Heart left ventricle (tissue), 16 donors: ENCODE data around the gene QPCTL. TPM values are rescaled to one million over a fixed set of nuclear protein-coding genes. Genes with fewer than 3 reads are reported as not detected.

Experiments
- ATAC-seq, 4 donors: fragments of 200-7000 bp; cut with Tn5 transposase; one replicate each; pipeline ENCODE4 v1.9.1; 2020 to 2022; ENCODE audit warnings: moderate library complexity in 4 of 4, mild to moderate bottlenecking in 3 of 4, moderate number of reproducible peaks in 1 of 4
- DNase-seq, 5 donors: peaks; one replicate each; pipeline ENCODE4 v3.0.0-alpha.2; 2020
- H3K27ac ChIP-seq, 12 donors: fragments of 200-600 bp; sonication (generic) in 4 of 12; one replicate each; pipeline versions ENCODE4 v1.5.0 to v1.8.0; 2016 to 2022; ENCODE audit warnings: mild to moderate bottlenecking in 2 of 12
- H3K27me3 ChIP-seq, 9 donors: fragments of 200-600 bp; sonication (generic) in 2 of 9; one replicate each; pipeline versions ENCODE4 v1.5.1 to v1.8.0; 2016 to 2022; ENCODE audit warnings: mild to moderate bottlenecking in 3 of 9
- H3K36me3 ChIP-seq, 9 donors: fragments of 200-600 bp; sonication (generic) in 2 of 9; one replicate each; pipeline versions ENCODE4 v1.5.0 to v1.8.0; 2018 to 2022; ENCODE audit warnings: mild to moderate bottlenecking in 2 of 9
- H3K4me1 ChIP-seq, 12 donors: fragments of 200-600 bp; sonication (generic) in 4 of 12; one replicate each; pipeline versions ENCODE4 v1.5.0 to v1.8.0; 2016 to 2022; ENCODE audit warnings: mild to moderate bottlenecking in 3 of 12
- H3K4me3 ChIP-seq, 12 donors: fragments of 200-600 bp; sonication (generic) in 4 of 12; one replicate each; pipeline versions ENCODE4 v1.5.0 to v1.8.0; 2017 to 2022; ENCODE audit warnings: mild to moderate bottlenecking in 9 of 12, moderate library complexity in 4 of 12
- H3K9me3 ChIP-seq, 12 donors: fragments of 200-600 bp; sonication (generic) in 4 of 12; one replicate each; pipeline versions ENCODE4 v1.5.0 to v1.8.0; 2016 to 2022; ENCODE audit warnings: mild to moderate bottlenecking in 1 of 12
- POLR2A ChIP-seq, 2 donors: fragments of 450-650 bp; IDR thresholded peaks; one replicate each; pipeline ENCODE4 v1.6.1; 2017; ENCODE audit warnings: antibody characterized with exemption in 2 of 2, mild to moderate bottlenecking in 2 of 2, moderate library complexity in 2 of 2
- WGBS, 4 donors: extraction: QIAGEN DNeasy Blood & Tissue Kit in 2 of 4; methylation state at CpG; one replicate each; pipeline versions ENCODE4 v1.1.5 to v1.1.7; 2013 to 2018; 5-methylcytosine and 5-hydroxymethylcytosine counted together
- intact Hi-C, 10 donors: fragments of 100-400 bp; cut with DNase I; formaldehyde crosslinking; loops; one replicate each; pipeline versions ENCODE4 v1.11.1 to v1.14.2; 2022
- polyA plus RNA-seq, 2 donors: library from polyadenylated mRNA; stranded (reverse); fragments of 200-250 nt; gene quantifications; one replicate each; pipeline ENCODE4 v1.2.3, GENCODE V29; 2013
- total RNA-seq, 9 donors: library from RNA; depleted of rRNA in 2 of 9; stranded (reverse); fragments of >200 nt in 2 of 9; fragmentation: NEBNext Ultra II Directional in 3 of 9; extraction: Animal tissue kit (Norgen Biotek cat#: 25700) in 3 of 9; gene quantifications; one replicate each; pipeline versions ENCODE4 v1.1.0 to v1.2.4, GENCODE V29; 2016 to 2023
- TF ChIP-seq, protein P1 (sequence below), 12 donors: fragments of 200-600 bp; sonication (generic) in 4 of 12; IDR thresholded peaks; one replicate each; pipeline versions ENCODE4 v1.5.0 to v1.8.0; 2018 to 2022; ENCODE audit warnings: antibody characterized with exemption in 12 of 12, mild to moderate bottlenecking in 5 of 12
- donor health status: ischemic (EF 13 %, LVEDD 7.1; RV severe dilation, severe dysfunction).
- donor health status: healthy with polysubstance abuse.
- donor health status: DM: no; HTN: yes; CAD: no.
- donor health status: DM: no; HTN: no; CAD: no.
- donor health status: ischemic (EF 25% LVEDD 6.9; RV normal size, moderate dysfunction).
- donor health status: ischemic (EF 25% LVEDD 5.7; RV mildly dilated, moderate dysfunction).
- donor health status: healthy.
- donor health status: DM: yes; HTN: yes; CAD: no.
- donor health status: ischemic (EF 35%, LVEDD 5.7; RV mildly dilated, moderate dysfunction).
- donor health status: nonischemic (EF 11% LVEDD 7.7; RV severe dilation, severe dysfunction).
- donor health status: DM: yes; HTN: yes; CAD: no.
- donor health status: PGD.
- donor health status: ischemic (EF 29% LVEDD 5.4; RV normal size, mild dysfunction).
- donor health status: nonischemic (EF 23%, LVEDD 6.1; RV moderate dilation, normal function).

Gene QPCTL
- total and polyA plus RNA-seq, 11 donors: 1.5 to 5.5 (median 2.9) TPM

DNA sequence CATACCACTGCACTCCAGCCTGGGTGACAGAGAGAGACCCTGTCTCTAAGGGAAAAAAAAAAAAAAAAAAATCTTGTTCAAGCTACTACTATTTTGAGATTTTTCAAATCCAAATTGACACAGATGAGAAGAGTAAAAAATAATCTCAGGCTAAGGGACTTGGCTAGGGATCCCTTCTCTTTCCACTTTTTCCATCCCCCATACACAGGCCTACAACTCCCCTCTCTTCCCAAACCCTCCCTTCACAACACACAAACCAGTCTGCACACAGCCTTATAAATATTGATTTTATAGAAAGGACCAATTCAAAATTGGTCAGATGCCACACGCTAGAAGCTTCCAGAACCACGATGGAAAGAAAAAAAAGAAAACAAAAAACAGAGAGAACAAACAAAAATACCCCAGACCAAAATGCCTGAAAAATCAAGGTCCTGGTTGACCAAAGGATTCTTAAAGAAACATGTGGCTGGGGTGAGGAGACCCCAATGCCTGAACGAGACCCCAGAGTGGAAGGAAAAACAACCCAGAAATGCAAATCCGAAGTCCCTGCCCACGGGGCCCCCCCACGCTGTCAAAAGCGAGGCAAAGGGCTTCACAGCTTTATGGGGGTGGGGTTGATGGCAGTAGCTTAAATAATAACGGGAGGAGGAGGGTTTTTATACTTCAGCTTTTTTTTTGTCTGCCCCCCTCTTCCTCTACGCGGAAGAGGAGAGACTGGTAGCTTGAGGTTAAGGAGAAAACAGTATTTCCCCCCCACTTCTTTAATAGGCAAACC, 18.1 kb downstream of the QPCTL start:
- no peaks in the 10 kb centered on the region for H3K9me3 ChIP-seq
- H3K4me3 ChIP-seq: no peak overlapping the region
- TF ChIP-seq, protein P1, sequence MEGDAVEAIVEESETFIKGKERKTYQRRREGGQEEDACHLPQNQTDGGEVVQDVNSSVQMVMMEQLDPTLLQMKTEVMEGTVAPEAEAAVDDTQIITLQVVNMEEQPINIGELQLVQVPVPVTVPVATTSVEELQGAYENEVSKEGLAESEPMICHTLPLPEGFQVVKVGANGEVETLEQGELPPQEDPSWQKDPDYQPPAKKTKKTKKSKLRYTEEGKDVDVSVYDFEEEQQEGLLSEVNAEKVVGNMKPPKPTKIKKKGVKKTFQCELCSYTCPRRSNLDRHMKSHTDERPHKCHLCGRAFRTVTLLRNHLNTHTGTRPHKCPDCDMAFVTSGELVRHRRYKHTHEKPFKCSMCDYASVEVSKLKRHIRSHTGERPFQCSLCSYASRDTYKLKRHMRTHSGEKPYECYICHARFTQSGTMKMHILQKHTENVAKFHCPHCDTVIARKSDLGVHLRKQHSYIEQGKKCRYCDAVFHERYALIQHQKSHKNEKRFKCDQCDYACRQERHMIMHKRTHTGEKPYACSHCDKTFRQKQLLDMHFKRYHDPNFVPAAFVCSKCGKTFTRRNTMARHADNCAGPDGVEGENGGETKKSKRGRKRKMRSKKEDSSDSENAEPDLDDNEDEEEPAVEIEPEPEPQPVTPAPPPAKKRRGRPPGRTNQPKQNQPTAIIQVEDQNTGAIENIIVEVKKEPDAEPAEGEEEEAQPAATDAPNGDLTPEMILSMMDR (IDR thresholded peaks at IDR 0.05): no peak
- TF ChIP-seq POLR2A (IDR thresholded peaks at IDR 0.05): no peak
- intact Hi-C loops: loop anchor here in 1 of 10 donors (10.0 kb wide), 1 partner anchor 54 kb away; the partner anchor contains the start of gene SIX5
- H3K4me1 ChIP-seq: peaks cover 0 to 17% (median 1%) of the 10 kb centered on the region in 12 donors
- 70 to 74% (median 72%) methylated on average over 10 of the region's 10 CpGs for WGBS, 4 donors
- DNase-seq (no peak), ATAC-seq (no peak)
- peak overlapping the region in 1 of 12 donors; percentile 55 for H3K27ac ChIP-seq
- H3K27me3 ChIP-seq: no peaks in the 10 kb centered on the region
- H3K36me3 ChIP-seq: peaks cover 0 to 33% (median 20%) of the 10 kb centered on the region in 9 donors

DNA sequence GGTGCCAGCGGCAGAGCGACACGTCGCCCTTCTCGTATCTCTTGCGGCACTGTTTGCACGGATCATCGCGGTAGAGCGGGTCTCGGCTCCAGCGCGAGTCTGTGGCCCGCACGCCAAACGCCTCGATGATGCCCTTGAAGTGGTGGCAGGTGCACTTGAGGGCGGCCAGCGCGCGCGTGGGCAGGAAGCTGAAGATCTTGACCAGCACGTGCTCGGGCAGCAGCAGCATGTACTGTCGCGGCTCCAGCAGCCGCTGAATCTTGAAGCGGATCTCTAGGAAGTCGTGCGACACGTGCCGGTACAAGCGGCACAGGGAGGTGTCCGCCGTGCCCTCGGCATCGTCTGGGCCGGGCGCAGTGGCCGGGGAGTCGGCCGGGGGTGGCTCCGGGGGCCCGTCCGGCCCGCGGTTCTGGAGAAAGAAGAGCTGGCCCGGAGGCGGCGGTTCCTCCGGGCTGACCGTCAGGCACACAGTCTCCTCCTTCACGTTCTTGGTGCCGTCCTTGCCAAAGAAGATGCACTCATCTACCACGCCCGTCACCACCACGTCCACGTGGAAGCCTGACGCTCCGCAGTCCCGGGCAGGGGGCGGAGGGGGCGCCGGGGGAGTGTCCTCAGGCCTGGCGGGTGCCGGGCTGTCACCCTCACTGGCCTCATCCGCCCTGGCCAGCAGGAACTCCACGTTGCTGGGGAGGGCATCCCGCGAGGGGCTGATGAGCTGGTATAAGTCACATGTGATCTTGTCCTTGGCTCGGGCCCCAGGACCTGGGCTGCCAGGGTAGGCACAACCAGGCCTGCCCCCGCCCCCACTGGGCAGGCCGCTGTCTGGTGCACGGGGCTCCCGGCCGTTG, 19.6 kb downstream of the QPCTL start:
- ATAC-seq (no peak), DNase-seq (peak in 1 of 5 donors; percentile 28)
- H3K9me3 ChIP-seq: no peaks in the 10 kb centered on the region
- peak overlapping the region in 1 of 12 donors; percentile 55 for H3K27ac ChIP-seq
- intact Hi-C loops: loop anchor here in 2 of 10 donors (2.0 to 10.0 kb wide), 2 partner anchors 17 to 53 kb away; partner anchors contain the start of gene SIX5 (in 1 of the 2)
- peaks cover 0 to 24% (median 10%) of the 10 kb centered on the region in 12 donors for H3K4me1 ChIP-seq
- 90 to 92% (median 91%) methylated on average over 63 to 76 of the region's 76 CpGs for WGBS, 4 donors
- H3K27me3 ChIP-seq: no peaks in the 10 kb centered on the region
- no peak overlapping the region for H3K4me3 ChIP-seq
- TF ChIP-seq POLR2A (IDR thresholded peaks at IDR 0.05): no peak
- TF ChIP-seq, protein P1 (IDR thresholded peaks at IDR 0.05): no peak
- peaks cover 0 to 33% (median 20%) of the 10 kb centered on the region in 9 donors for H3K36me3 ChIP-seq

DNA sequence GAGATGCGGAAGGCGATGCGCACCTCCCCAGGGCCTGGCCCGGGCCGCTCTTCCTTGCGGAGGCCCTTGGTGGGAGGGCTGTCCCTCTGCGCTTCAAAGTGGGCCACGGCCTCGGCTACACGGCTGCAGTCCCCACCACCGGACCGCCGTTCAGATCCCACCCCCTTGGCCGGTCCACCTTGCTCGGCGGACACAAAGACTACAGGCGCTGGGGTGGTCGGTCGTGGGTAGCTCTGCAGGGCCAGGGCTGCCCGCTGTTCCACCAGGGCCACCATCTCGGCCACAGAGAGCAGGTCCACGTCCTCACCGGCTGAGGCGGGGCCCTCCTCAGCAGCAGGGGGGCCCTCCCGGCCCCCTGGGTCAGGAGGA, 20.2 kb downstream of the QPCTL start:
- DNase-seq: no peak
- Histone ChIP-seq H3K27ac (no peak overlapping the region), H3K4me1 (peaks cover 0 to 21% (median 9%) of the 10 kb centered on the region in 12 donors), H3K27me3 (no peaks in the 10 kb centered on the region), H3K9me3 (no peaks in the 10 kb centered on the region), H3K36me3 (peaks cover 0 to 33% (median 20%) of the 10 kb centered on the region in 9 donors), H3K4me3 (no peak overlapping the region)
- ATAC-seq: no peak
- intact Hi-C loops: loop anchor here in 2 of 10 donors (2.0 to 10.0 kb wide), 2 partner anchors 18 to 52 kb away; partner anchors contain the start of gene SIX5 (in 1 of the 2)
- TF ChIP-seq POLR2A (IDR thresholded peaks at IDR 0.05): no peak
- TF ChIP-seq, protein P1 (IDR thresholded peaks at IDR 0.05): no peak
- WGBS, 4 donors: 93 to 100% (median 95%) methylated on average over 7 to 25 of the region's 25 CpGs
